Measurements from ENCODE around the gene AP4S1.
"Not testable (repeated sequence)": the region's sequence is repeated elsewhere in the genome, so short reads cannot be mapped to it uniquely, and the experiment has no call there.

The AP4S1 gene

GRCh38 chr14:31085027-31085426, 59.6 kb downstream of the AP4S1 start:
- DNase-seq (ENCODE audit: low read depth in 2 of 2): no peak

- not testable (repeated sequence) for DNase-seq (ENCODE audit: low read depth in 2 of 2)
Measured at GRCh38 chr14:31086466-31086865, 61.0 kb downstream of the AP4S1 start.

- DNase-seq (ENCODE audit: low read depth in 2 of 2): no peak
Measured at GRCh38 chr14:31090883-31091764, 65.7 kb downstream of the AP4S1 start.

DNA sequence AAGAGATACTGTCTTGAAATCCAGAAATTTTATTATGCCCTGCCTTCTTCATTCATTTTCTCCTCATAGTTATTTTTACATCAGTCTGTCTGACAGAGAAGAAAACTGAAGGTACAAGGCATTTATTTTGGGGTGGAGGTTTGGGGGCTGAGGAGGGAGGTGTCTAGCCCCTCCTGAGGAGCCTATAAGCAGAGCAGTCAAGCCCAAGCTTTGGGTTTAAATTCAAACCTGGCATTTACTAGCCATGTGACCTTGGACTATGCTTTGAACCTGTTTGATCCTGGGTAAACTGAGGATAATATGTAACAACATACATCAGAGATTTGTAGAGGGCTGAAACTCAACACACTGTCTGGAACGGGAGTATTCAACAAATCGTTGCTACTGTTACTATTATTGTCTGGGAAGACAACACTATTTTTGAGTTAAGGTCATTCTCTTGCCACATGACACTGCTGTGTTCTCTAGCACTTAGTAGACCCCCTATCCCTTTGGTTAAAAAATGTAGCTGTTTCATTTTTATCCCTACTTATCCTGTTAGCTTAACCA, 66.8 kb downstream of the AP4S1 start:
- no peak for DNase-seq (ENCODE audit: low read depth in 2 of 2)

DNA sequence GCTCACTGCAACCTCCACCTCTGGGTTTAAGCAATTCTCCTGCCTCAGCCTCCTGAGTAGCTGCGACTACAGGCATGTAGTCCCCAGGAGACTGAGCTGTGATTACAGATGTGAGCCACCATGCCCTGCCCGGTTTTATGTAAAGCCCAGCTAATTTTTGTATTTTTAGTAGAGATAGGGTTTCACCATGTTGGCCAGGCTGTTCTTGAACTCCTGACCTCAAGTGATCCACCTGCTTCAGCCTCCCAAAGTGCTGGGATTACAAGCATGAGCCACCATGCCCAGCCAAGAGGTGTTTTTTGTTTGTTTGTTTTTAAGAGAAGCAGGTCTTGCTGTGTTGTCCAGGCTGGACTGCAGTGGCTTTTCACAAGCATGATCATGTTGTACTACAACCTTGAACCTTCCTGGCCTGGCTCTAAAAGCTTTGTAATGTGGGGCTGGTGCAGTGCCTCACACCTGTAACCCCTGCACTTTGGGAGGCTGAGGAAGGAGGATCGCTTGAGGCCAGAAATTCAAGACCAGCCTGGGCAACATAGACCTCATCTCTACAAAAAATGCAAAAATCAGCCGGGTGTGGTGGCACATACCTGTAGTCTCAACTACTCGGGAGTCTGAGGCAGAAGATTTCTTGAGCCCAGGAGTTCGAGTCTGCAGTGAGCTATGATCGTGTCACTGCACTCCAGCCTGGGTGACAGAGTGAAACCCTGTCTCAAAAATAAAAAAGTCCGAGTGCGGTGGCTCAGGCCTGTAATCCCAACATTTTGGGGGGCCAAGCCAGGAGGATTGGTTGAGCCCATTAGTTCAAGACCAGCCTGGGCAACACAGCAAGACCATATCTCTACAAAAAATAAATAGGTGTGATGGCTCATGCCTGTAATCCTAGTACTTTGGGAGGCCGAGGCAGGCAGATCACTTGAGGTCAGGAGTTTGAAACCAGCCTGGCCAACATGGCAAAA, 68.7 kb downstream of the AP4S1 start:
- DNase-seq (ENCODE audit: low read depth in 2 of 2): not testable (repeated sequence)

- DNase-seq (ENCODE audit: low read depth in 2 of 2): not testable (repeated sequence)
Measured at GRCh38 chr14:31095817-31096216, 70.4 kb downstream of the AP4S1 start.

- no peak for DNase-seq (ENCODE audit: low read depth in 2 of 2)
Measured at GRCh38 chr14:31096255-31096654, 70.8 kb downstream of the AP4S1 start.

- DNase-seq (ENCODE audit: low read depth in 2 of 2): no peak
Measured at GRCh38 chr14:31097081-31097480, 71.6 kb downstream of the AP4S1 start.

- no peak for DNase-seq (ENCODE audit: low read depth in 2 of 2)
Measured at GRCh38 chr14:31106768-31107167, 81.3 kb downstream of the AP4S1 start.

- DNase-seq (ENCODE audit: low read depth in 2 of 2): no peak
Measured at GRCh38 chr14:31109257-31109656, 83.8 kb downstream of the AP4S1 start.

DNA sequence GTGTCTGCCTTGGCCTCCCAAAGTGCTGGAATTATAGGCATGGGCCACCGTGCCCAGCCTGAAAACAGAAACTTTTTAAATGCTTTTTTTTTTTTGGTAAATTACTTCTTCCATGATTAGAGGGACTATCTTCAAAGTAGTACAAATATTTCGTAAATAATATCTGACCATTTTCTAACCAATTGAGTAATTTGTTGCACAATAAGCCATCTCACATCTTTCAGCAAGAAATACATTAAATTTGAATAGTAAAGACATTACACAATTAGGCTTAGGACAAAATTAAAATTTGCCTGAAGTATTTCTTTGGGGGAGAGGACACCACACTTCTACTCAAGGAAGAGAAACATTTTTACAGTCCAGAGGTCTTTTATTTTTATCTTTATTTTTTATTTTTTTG, 85.4 kb downstream of the AP4S1 start:
- DNase-seq (ENCODE audit: low read depth in 2 of 2): no peak

- DNase-seq (ENCODE audit: low read depth in 2 of 2): no peak
Measured at GRCh38 chr14:31113794-31114193, 88.3 kb downstream of the AP4S1 start.

GRCh38 chr14:31118892-31119291, 93.4 kb downstream of the AP4S1 start:
- no peak for DNase-seq (ENCODE audit: low read depth in 2 of 2)

- no peak for DNase-seq (ENCODE audit: low read depth in 2 of 2)
Measured at GRCh38 chr14:31122098-31122611, 96.7 kb downstream of the AP4S1 start.

GRCh38 chr14:31122921-31123320, 97.5 kb downstream of the AP4S1 start:
- DNase-seq (ENCODE audit: low read depth in 2 of 2): no peak

- DNase-seq (ENCODE audit: low read depth in 2 of 2): no peak
Measured at GRCh38 chr14:31124197-31124596, 98.7 kb downstream of the AP4S1 start.

- no peak for DNase-seq (ENCODE audit: low read depth in 2 of 2)
Measured at GRCh38 chr14:31125231-31125630, 99.8 kb downstream of the AP4S1 start.

GRCh38 chr14:31126680-31127079, 101.2 kb downstream of the AP4S1 start:
- no peak for DNase-seq (ENCODE audit: low read depth in 2 of 2)

- DNase-seq (ENCODE audit: low read depth in 2 of 2): no peak
Measured at GRCh38 chr14:31127690-31128089, 102.2 kb downstream of the AP4S1 start.

DNA sequence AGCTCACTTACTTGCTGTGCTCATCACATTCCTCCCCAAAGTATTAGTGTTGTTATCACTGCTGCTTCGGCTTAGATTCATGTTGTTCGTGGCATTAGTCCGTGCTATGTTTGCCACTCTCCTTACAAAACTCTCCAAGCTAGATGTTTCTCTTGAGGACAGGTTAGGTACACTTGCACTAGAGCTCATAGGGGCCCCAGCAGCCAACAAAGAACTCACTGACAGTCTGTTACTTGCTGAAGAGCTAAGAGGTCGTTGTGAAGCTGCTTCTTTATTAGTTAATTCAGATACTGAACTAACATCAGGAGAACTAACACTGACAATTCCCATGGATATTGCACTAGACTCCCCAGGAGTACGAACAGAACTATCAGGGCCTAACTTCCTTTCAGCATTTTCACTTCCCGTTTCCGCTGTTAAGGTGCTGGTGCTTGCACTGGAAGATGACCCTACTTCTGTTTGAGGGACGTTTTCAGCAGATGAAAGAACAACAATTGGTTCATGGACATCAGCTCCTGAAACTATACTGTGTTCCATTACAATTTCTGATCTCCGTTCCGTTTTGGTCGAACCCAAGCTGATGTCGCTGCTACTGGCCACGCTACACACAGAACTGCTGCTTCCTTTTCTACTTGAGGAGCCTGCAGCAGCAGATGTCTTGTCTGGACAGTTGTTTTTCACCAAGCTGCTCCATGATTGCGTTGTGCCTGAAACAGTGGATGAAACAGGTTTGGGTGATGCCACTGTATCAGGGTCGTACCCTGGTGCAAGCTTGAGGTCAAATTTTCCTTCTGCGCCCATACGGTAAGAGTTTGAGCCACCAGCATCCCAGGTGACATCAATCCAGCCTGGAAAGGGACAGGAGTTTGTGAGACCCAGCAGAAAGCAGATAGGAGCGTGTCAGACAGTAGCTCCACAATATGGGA, 103.4 kb downstream of the AP4S1 start:
- no peak for DNase-seq (ENCODE audit: low read depth in 2 of 2)

GRCh38 chr14:31133133-31133532, 107.7 kb downstream of the AP4S1 start:
- no peak for DNase-seq (ENCODE audit: low read depth in 2 of 2)
